ENCODE results near the gene LIN37.

The LIN37 gene

GRCh38 chr19:35785339-35785627 lies 36.9 kb downstream of the LIN37 start:
- TF ChIP-seq MAX (IDR thresholded peaks at IDR 0.05) = no peak
- TF ChIP-seq TAF1 (IDR thresholded peaks at IDR 0.05; ENCODE audit: low read depth) = no peak

- TF ChIP-seq CREB1 (IDR thresholded peaks at IDR 0.05; ENCODE audit: low read depth) = no peak
- no peak for TF ChIP-seq USF1 (IDR thresholded peaks at IDR 0.05)
- TF ChIP-seq TAF1 (IDR thresholded peaks at IDR 0.05; ENCODE audit: low read depth) = no peak
- no peak for TF ChIP-seq EP300 (IDR thresholded peaks at IDR 0.05; ENCODE audit: borderline replicate concordance)
- no peak for TF ChIP-seq FOXM1 (IDR thresholded peaks at IDR 0.05; ENCODE audit: borderline replicate concordance, low read depth)
- no peak for TF ChIP-seq REST (IDR thresholded peaks at IDR 0.05; ENCODE audit: low read depth)
- no peak for TF ChIP-seq RAD21 (IDR thresholded peaks at IDR 0.05; ENCODE audit: low read depth)
- no peak for TF ChIP-seq YY1 (IDR thresholded peaks at IDR 0.05; ENCODE audit: low read depth)
- no peak for TF ChIP-seq EGR1 (IDR thresholded peaks at IDR 0.05)
- TF ChIP-seq CEBPB (IDR thresholded peaks at IDR 0.05) = no peak
- TF ChIP-seq NFIC (IDR thresholded peaks at IDR 0.05) = no peak
Observed at GRCh38 chr19:35786299-35787160, 38.2 kb downstream of the LIN37 start.

- no peak for TF ChIP-seq MAX (IDR thresholded peaks at IDR 0.05)
- no peak for TF ChIP-seq CREB1 (IDR thresholded peaks at IDR 0.05; ENCODE audit: low read depth)
- TF ChIP-seq REST (IDR thresholded peaks at IDR 0.05; ENCODE audit: low read depth) = no peak
- no peak for TF ChIP-seq EP300 (IDR thresholded peaks at IDR 0.05; ENCODE audit: borderline replicate concordance)
Observed at GRCh38 chr19:35787227-35787799, 38.9 kb downstream of the LIN37 start.

- TF ChIP-seq FOXM1 (IDR thresholded peaks at IDR 0.05; ENCODE audit: borderline replicate concordance, low read depth) = no peak
- TF ChIP-seq REST (IDR thresholded peaks at IDR 0.05; ENCODE audit: low read depth) = no peak
- TF ChIP-seq CEBPB (IDR thresholded peaks at IDR 0.05) = no peak
- TF ChIP-seq MAX (IDR thresholded peaks at IDR 0.05) = no peak
- TF ChIP-seq USF1 (IDR thresholded peaks at IDR 0.05) = no peak
- no peak for TF ChIP-seq TEAD4 (IDR thresholded peaks at IDR 0.05)
- TF ChIP-seq RAD21 (IDR thresholded peaks at IDR 0.05; ENCODE audit: low read depth) = no peak
Observed at GRCh38 chr19:35788205-35788960, 40.0 kb downstream of the LIN37 start.

All from Ishikawa (cell line).